Stimulated activated CD4-positive, alpha-beta T cell treated with anti-CD3 and anti-CD28 coated beads, TNF-alpha, amount 100 ng/mL, for 24 hours (primary cell): ENCODE measurements around the gene JAKMIP1.
"Not testable (repeated sequence)": the region's sequence is repeated elsewhere in the genome, so short reads cannot be mapped to it uniquely, and the experiment has no call there.

ENCODE experiments used
- DNase-seq, 3 experiments: peaks; one replicate each; pipeline ENCODE4 v3.0.0-alpha.2; 2020; ENCODE audit warnings: low read depth in 3 of 3

The JAKMIP1 gene

DNA sequence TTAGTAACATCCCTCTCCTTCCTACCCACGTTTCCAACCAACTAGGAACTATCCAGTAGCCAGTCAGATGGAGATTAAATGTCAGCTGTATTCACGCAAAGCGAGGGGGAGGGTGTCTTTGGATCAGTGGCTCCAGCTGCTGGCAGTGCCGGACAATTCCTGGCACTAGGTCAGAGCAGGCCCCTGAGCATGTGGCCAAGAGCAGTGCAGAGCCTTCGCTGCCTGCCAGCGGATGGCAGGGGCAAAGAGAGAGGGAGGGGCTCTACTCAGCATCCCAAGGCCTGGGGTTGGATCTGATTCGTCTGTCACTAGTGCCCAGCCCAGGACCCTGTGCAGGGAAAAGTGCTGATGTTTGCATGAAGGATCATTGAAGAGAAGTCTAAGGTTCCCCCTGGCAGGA lies 28.7 kb upstream of the JAKMIP1 start:
- DNase-seq = no peak

DNA sequence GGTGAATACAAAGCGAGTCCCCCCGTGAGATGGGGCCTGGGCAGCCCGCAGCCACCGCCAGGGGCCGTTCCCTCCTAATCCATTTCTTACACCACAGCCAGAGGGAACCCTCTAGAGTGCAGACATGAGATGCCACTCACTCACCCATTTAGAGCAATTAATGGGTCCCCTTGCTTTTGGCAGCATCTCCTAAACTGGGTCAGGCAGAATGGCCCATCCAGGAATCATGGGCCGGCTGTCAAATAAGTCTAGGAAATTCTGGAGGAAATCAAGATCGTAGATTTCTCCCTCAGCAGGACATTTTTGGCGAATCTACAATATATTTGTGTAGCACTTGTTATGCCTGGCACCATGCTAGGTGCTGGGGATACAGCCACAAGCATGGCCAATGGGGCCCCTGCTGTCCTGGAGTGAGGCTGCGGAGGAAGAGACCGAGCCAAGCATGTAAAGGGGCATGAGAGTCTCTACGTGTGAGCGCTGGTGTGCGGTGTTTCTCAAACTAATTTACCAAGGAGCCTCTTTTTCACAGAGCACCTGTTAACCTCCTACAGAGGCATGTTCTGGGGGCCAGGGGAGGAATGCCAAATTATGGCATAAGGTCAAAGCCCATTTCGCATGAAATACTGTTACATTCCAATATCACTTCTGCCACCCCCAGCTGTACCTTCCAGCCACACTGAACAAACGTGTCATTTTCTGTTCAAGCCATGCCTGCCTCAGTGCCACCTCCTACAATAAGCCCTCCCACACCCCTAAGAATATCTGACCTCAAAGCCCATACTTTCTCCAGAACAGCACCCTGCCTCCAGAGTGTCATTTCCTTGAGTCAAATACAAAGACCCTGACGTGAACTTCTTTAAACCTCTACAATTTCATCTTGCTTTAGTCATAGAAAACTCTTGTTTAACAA lies 28.1 kb upstream of the JAKMIP1 start:
- DNase-seq = no peak

DNA sequence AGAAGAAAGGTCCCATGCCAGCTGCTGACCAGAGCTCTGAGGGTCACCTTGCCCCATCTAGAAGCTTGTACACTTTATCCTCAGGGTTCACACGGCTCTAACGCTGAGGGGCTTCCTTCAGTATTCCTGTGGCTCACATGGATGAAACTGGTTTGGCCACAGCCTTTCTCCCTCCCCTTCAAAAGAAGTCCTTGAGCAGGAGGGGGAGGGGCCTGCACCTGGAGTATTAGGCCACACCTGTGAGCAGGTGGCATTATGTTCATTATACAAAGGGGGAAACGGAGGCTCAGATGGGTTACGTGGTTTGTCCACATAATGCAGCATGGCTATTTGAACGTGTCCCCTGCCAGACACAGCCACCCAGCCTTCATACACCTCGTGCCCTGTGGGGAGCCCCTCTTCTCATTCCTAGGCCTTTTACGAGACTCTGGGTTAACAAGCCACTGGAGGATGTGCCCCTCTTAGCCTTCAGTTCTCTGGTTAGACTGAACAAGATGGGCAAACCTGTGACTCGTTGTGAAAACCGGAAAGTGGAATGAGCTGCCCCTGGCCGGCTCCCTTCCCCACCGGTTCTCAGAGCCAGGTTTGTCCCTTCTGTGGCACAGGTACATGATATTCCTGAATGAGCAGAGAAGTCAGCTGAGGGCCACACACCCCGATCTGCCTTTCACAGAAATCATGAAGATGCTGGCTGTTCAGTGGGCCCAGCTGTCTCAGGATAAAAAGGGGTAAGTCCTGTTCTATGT lies 27.2 kb upstream of the JAKMIP1 start:
- DNase-seq = no peak

DNA sequence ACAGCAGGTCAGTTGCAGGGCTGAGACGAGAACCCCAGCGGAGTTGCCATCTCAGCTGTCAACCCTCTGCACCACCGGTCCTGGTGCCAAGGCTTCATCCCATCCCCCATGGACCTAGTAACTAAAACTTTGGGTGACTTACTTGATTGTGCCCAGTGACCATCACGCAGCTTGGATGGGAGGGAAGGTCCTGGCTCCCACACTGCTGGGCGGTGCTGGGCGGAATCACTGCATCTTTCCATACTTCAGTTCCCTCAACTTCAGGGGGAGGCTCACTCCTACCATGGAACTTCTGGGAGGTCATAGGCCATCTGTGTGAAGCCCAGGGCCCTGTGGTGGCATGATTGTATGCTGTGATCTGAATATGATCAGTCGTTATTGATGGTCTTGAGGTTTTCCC lies 26.2 kb upstream of the JAKMIP1 start:
- no peak for DNase-seq

DNA sequence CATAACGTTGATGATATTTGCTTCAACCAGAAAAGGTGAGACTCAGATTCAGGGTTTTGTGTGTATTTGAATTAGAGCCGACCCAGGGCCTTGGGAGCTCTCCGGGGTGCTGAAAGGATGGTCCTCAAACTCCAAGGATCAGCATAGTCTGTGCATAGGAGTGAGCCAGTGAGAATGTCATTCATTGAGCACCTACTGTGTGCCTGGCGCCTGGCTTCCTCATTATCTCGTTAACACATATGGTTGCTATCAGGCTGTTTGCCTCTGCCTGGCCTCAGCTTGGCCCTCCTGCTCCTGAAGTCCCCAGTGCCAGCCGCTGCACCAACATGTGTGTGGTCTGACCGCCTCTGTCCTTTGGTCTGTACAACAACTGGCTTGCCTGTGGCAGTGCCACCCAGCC lies 25.1 kb upstream of the JAKMIP1 start:
- DNase-seq = no peak

DNA sequence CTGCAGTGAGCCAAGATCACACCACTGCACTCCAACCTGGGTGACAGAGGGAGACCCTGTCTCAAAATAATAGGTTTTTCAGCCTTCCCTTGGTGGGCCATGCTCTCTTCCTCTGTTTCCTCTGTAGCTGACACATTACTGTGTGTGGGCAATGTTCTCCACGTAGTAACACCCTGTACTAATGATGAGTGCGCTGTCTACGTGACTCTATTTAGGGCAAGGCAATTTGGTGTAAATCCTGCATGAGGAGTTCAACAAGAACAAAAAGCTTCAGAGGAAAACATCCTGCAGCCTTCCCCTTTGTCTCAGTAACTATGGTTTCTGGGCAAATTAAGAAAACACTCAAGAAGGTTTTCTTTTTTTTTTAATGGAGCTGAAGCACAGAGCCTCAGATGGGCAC lies 24.4 kb upstream of the JAKMIP1 start:
- DNase-seq = no peak

DNA sequence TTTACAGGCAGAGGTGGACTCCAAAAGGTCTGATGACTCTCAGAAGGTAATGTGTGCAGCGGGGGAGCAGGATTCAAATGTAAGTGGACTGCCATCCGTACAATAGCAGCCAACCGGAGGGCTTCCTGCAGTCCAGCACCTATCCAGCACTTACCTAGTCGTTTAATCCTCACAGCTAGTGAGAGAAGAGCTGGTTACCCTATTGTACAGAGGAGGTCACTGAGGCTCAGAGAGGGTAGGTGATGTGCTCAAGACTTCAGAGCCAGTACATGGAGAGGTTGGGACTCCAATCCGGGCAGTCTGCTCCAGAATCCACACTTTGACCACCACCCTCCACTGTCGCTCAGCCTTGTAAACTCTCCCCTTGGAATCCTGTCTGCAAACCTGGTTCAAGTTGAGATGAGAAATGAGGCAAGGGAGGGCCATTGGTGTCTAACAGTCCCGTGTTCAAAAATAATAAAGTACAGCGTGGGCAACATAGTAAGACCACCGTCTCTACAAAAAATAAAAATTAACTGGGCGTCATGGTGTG lies 22.5 kb upstream of the JAKMIP1 start:
- DNase-seq = no peak

DNA sequence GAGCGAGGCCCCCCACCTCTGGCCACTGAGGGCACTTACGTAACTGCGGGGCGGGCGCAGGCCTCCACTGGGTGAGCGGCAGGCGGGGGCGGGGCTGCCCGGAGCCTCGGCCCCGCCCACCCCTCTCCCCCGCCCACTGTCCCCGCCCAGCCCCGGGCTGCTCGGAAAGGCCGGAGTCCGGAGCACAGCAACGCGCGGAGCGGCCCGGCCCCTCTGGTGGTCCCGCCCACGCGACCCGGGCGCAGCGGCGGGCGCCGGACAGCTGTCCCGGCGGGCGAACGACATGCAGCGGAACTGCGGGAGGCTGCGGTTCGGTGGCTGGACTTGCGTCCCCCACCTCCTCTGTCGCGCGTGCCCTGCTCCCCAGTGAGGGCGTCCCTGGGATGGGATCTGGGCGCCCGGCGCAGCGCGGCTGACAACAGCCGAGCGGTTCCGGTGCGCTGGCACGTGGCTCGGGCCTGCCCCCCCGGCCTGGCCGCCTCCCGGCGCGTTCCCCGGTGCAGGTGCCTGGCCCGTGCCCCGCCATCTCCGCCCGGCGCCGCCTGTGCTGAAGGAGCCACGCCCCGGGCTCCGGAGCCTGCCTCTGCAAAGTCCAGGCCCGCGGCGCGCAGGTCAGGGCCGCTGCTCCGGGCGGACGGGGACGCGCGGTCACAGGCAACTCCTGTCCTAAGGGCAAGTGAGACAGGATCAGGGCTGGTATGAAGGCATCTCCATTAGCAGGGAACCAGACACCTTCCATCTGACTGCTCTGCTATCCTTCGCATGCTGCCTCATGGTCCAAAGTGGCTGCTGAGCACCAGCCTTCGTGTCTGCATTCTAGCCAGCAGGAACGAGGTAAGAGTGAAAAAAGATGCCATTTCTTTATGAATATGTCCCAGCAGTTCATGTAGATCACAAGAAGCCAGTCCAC lies 21.8 kb upstream of the JAKMIP1 start:
- peak in 1 of 3 experiments; percentile 3 for DNase-seq

DNA sequence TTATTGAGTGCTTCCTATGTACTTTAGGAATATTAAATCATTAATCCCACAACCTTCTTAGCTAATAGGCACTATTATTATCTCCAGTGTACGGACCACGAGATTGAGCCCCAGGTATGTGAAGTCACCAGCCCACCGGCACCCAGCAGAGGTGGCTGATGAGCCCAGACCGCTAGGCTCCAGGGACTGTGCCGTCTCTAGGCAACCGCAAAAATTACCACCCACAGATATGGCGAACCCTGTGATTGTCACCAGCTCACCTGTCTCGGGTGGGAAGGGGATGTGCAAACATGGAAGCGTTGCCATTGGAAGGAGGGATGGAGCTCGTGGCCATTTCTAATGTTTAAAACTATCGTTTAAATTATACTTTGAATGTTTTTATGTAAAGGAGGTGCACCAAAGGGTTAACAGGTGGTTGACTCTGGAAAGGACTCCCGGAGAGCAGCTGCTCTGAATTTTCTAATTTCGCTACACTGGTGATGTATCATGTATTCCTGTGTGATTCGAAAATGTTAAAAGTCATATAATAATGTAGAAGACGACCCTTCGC lies 21.0 kb upstream of the JAKMIP1 start:
- DNase-seq = no peak

DNA sequence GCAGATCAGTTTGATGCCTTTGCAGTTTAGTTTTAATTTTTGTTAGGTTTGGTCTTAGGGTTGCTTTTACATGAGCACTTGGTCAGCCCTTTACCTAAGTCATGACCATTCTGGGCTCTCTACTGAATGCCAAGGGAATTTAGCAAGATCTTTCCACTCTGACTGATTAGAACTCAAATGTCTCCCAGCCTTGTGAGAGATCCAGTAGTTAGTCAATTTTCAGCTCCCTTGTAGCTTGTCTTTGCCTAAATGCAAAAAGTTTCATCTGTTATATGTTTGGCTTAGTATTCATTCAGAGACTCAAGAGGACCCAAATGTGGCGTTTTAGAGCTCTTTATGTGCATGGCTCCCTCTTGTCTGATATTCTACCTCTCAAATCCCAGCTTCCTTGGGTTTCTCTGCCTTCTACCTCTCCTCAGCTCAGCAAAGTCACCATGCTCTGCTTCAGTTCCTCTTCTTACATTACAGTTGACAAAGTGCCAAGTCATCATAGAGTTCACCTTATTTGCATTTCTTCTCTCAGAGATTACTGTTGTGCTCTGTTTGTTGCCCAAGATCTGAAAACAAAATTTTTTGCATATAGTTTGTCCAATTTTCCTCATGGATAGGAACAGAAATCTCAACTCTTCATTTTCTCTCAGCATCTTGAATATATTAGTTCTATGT lies 17.5 kb upstream of the JAKMIP1 start:
- DNase-seq = no peak

DNA sequence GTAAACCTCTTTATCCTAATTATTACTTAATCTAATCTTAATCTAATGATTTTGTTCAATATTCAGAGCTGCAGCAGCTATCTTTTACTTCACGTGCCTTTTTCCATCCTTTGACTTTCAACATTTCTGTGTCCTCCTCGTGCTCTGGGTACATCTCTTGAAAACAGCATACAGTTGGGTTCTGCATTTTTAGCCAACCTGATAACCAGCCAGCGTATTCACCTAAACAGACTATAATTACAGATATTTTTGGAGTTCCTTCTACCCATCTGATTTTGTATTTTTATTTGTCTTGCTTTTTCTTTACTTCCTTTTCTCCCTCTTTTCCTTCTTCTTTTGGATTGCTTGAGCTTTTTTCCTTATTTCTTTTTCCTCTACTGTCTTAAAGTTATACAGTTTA lies 16.2 kb upstream of the JAKMIP1 start:
- DNase-seq = no peak

DNA sequence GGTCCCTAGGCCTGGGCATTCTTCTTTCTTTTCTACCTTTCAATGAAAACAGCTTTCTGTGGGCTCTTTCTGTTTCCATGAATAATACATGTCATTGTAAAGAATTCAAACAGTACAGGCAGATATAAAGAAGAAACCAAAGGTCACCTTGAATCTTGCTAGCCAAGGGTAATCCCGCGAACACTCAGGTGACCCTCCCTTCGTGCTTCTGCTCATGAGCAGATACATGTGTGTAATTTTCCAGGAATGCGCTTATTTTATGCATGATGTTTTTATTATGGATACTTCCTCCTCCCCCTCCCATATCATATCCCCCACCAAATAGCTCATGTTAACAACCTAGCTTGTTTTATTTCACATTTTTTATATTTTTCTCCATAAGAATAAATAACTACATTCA lies 9.6 kb upstream of the JAKMIP1 start:
- DNase-seq = no peak

DNA sequence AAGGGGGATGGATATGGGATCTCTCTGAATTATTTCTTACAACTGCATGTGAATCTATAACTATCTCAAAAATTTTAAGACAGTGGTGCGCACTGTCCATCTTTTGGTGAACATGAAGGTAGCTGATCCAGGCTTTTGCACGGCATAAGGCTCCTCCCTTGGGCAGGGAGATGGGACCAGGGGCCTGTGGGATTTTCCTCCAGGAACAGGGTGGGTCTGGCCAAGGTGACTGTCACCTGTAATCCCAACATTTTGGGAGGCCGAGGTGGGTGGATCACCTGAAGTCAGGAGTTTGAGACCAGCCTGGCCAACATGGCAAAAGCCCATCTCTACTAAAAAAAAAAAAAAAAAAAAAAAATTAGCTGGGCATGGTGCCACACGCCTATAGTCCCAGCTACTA lies 8.9 kb upstream of the JAKMIP1 start:
- DNase-seq = not testable (repeated sequence)

DNA sequence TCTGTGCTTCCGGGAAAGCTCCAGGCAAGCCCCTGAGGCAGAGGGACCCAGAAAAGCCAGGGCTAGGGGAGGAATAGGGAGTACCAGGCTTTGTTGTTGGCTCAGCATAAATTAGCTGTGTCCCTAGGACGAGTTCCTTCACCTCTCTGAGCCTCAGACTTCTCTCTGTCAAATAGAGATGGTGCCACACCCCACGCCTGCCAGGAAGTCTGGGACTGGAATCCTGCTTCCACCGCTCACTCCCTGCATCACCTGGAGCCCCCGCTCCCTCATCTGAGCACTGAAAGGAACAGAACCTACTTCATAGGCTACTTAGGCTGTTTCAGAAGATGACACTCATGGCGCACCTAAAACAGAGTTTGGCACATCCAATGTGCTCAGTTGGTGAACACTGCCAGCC lies 8.1 kb upstream of the JAKMIP1 start:
- DNase-seq = no peak

DNA sequence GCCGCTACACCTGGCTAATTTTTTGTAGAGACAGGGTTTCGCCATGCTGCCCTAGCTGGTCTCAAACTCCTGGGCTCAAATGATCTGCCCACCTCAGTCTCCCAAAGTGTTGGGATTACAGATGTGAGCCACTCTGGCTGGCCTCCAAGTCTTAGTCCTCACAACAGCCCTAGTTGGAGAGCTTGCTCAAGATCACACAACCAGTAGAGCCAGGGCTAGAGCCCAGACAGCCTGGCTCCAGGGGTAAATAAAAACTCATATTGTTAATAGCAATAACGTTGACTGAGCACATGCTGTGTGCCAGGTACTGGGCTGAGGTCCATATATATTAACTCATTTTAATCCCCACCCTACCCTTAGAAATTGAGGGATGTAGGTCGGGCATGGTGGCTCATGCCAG lies 7.3 kb upstream of the JAKMIP1 start:
- no peak for DNase-seq

DNA sequence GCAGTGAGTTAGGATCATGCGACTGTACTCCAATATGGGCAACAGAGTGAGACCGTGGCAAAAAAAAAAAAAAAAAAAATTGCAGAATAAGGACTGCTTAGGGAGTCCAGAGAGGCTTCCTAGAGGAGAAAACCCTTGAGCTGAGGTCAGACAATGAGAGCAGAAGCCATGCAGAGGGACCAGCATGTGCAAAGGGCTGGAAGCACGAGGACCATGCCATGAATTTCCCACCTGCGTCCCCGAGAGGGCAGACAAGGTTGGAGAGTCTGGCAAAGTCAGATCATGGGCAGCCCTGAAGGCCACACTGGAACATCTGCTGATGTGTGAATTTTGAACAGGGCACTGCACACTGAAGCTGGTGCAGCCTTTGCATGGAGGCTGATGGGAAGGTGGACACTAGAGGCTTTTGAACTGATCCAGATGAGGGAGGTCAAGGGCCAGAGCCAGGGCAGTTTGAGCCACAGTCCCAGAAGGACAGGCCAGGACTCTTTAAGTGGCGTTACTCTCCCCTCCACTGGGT lies 6.5 kb upstream of the JAKMIP1 start:
- DNase-seq = no peak

DNA sequence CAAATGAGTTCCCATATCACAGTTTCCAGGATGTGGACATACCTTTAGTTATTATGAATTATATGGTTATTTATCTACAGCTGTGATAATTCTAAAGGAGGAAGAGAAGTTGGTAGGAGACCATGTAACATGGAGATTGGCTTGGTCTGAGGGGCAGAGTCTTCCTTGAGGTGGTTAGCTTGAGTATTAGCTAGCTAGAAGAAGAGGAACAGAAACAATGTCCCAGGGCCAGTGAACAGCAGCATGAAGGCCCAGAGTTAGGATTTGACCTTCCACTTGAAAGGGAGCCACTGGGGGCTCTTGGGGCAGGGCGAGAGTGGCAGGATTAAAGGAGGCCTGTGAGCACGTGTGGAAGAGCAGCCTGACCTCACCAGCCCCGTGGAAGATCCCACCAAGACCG lies 5.6 kb upstream of the JAKMIP1 start:
- DNase-seq = no peak

DNA sequence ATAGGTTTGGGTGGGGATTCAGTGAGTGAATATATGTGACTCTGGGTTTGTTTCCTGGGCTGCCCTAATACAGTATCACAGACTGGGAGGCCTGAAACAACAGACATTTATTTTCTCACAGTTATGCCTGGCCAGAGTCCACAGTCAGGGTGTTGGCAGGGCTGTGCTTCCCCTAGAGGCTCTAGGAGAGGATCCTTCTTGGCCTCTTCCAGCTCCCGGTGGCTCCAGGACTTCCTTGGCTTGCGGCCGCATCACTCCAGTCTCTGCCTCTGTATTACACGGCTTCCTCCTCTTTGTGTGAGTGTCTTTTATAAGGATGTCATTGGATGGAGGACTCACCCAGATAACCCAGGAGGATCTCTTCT lies 5.2 kb upstream of the JAKMIP1 start:
- no peak for DNase-seq

DNA sequence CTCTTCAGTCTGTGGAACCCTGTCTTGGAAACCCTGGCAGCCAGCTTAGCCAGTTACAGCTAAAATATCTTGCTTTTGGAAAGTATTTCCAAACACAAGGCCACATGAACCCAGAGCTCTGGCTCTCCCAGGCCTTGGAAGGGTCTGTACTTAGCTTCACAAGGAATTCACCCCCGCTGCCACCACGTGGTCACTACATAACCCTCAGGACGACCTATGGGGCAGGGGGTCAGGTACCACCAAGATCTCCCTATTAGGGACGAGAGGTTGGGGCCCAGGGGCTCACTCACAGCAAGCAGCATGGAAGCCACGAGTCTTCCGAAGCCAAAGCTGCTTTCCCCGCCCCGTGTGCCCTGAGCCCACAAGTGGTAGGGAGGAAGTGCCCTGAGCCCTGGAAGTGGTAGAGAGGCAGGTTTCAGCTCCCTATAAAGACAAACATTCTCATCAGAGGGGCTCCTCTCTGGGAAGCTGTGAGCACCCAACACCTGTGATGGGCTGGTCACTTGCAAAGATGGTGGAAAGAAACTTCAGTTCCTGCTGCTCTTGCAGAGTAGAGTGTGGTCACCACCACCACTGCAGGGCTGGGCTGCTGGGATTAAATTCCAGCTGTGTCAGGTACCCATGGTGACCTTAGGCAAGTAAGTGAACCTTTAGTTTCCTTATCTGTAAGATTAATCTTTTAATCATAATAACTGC lies 4.7 kb upstream of the JAKMIP1 start:
- no peak for DNase-seq

DNA sequence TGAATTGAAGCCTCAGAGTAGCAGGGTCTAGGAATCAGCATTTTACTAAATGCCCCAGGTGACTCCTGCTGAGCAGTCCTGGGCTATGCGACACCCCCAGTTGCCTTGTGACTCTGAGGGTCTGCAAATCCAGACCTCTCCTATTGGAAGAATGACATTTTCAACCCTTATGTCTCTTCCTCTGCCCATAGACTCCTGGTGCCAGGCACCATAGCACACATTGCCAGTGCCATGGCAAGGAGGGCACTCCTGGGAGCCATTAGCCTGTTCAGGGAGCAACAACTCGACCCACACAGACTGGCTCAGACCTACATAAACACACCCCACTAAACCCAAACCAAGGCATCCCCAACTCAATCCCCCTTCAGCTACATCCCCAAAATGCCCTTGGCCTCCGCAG lies 3.7 kb upstream of the JAKMIP1 start:
- DNase-seq = no peak
